ENCODE data around the gene MED22.
"Not testable (repeated sequence)": the region's sequence is repeated elsewhere in the genome, so short reads cannot be mapped to it uniquely, and the experiment has no call there.

The MED22 gene

DNA sequence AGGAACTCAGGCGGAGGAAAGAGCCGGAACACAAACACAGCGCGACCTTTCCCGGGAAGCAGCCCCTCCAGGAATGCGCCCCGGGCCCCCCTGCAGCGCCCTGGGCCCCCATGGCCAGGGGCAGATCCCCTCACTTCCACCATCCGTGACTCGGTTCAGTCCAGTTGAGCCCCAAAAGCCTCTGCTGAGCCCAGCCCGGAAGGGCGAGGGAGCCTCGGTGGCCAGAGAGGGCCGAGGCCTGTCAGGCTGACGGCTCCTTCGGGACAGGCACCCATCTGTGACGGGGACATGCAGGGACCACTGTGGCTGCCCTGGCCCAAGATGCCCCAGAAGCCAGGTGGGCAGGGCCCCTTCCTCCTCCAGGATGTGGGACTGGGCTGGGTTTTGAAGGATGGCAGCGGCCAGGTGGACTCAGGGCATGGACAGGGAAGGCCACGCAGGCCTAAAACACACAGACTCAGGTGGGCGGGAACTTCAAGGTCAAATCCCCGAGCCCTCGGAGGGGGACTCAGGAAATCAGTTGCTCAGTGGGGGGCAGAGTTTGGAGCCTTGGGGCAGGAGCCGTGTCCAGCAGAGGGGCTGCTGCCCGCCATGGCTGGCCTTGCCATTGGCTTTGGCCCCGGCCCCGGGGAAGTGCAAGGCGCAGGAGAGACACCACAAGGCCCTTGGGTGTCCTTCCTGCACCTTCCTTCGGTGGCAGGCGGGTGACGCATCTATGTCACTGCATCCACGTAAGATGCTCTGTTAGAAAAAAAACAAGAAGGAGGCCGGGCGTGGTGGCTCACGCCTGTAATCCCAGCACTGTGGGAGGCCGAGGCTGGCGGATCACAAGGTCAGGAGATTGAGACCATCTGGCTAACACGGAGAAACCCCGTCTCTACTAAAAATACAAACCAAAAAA is 43.2 kb downstream of the MED22 start:
- no peak overlapping the region for H3K4me3 ChIP-seq (ENCODE audit: low read length)
- TF ChIP-seq ZNF274 (IDR thresholded peaks at IDR 0.05; ENCODE audit: low read depth, low read length): no peak

DNA sequence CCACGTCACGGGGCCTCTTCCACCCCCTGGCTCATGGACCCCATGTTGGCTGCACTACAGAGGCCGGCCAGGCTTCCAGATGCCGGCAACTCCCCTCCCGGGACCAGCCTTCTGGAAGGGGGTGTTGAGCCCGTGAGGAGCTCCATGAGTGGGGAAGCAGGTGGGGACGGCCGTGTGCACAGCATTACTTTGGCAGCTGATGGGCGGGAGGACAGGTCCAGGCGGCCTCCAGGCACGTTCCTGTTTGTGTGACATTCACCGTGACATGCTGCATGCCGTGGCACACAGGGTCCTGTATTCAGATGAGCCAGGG is 43.8 kb downstream of the MED22 start:
- H3K4me3 ChIP-seq (ENCODE audit: low read length): no peak overlapping the region
- no peak for TF ChIP-seq ZNF274 (IDR thresholded peaks at IDR 0.05; ENCODE audit: low read depth, low read length)

DNA sequence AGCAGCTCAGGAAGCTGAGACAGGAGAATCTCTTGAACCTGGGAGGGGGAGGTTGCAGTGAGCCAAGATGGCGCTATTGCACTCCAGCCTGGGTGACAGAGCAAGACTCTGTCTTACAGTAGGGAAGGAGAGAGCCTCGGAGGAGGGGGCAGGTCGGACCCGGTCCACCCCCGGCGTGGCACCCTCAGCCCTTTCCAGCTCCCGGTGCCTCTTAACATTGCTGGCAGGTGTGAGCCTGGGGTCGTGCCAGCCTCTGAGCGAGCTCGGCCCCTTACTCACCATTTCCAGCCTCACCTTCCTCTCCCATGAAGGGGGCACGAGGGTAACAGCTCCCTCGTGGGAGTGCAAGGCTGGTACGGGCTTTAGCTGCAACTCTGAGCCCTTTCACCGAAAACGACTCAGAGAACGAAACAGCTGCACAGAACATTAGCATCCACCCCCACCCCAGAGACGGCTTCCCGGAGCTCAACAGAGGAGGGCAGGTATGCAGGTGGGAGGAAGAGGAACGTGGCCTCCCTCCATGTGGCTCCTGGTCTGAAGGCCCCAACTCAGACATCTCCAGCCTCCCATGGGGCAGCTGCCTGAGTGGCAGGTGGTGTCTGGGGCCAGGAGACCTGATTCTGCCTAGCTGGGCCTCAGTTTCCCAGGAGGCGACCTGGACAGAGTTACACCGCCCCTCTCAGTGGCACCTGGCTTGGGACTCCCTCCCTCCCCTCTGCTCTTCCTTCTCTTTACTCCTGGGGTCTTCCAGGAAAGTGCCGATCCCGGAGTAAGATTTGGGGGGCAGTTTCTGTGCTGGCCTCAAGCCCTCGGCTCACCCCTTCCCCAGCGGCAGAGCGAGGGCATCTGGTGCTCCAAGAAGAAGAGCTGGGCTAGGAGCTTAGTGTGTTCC is 44.4 kb downstream of the MED22 start:
- no peak for TF ChIP-seq ZNF274 (IDR thresholded peaks at IDR 0.05; ENCODE audit: low read depth, low read length)

DNA sequence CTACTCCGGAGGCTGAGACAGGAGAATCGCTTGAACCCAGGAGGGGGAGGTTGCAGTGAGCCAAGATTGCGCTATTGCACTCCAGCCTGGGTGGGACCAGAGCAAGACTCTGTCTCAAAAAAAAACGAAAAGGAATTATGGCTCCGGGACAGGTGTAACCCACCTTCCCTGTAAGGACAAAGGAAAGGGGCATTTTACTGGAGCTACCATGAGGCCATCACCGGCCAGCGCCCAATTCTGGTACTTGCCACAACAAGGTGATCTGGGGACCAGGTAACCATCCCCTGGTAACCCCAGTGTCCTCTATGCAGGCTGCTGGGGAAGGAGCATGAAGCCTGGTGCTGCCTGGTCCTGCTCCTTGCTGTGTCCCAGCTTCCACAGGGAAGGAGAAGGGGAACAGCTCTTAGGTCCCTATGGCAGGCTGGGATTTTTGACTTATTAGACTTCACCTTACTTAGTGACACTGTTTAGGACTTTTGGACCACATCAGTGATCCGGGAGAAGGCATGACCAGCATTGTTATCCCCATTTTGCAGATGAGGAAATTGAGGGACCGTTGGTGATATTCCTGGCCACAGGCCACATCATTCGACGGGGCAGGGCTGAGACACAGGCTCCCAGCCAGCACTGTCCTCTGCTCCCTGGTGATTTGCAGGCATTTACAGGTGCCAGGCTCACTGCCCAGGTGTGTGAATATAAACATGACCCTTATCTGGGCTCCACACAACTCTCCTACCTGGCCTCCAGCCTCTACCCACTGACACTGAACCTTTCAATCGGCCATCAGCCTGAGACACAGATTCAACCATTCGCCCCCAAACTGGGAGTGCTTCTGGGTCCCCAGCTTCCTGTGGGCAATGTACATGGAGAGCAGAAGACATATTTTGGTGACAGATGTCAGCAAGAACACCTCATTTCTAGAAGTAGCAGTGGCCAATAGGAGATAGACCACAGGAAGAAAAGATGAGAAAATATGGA is 46.4 kb downstream of the MED22 start:
- H3K4me3 ChIP-seq (ENCODE audit: low read length): no peak overlapping the region
- TF ChIP-seq ZNF274 (IDR thresholded peaks at IDR 0.05; ENCODE audit: low read depth, low read length): no peak

More for the DNA sequence above, 44.4 kb downstream of the MED22 start:
- no peak overlapping the region for H3K4me3 ChIP-seq (ENCODE audit: low read length)

DNA sequence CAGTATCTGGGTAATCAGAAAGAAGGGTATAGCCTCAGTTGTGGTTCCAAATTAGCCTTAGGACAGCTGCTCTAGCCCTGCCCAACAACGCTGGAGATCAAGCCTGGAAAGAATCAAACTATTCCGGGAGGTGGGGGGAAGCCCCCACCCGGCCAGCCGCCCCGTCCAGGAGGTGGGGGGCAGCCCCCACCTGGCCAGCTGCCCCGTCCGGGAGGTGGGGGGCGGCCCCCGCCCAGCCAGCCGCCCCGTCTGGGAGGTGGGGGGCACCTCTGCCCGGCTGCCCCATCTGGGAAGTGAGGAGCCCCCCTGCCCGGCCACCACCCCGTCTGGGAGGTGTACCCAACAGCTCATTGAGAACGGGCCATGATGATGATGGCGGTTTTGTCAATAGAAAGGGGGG is 47.9 kb downstream of the MED22 start:
- H3K4me3 ChIP-seq (ENCODE audit: low read length): not testable (repeated sequence)

DNA sequence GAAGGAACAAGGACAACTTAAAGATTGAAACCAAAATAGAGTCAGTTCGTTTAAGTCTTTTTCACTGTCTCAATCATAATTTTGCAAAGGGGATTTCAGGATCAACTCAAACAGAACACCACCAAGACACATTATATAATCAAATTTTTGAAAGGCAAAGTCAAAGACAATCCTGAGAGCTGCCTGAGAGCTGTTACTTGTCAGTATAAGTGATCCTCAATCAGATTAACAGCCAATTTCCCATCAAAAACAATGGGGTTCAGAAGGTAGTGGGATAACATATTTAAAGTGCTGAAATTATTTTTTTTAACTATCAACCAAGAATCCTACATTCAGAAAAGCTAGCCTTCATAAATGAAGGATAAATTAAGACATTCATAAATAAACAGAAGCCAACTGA is 53.7 kb downstream of the MED22 start:
- TF ChIP-seq ZNF274 (IDR thresholded peaks at IDR 0.05; ENCODE audit: low read depth, low read length): no peak
- H3K4me3 ChIP-seq (ENCODE audit: low read length): no peak overlapping the region

DNA sequence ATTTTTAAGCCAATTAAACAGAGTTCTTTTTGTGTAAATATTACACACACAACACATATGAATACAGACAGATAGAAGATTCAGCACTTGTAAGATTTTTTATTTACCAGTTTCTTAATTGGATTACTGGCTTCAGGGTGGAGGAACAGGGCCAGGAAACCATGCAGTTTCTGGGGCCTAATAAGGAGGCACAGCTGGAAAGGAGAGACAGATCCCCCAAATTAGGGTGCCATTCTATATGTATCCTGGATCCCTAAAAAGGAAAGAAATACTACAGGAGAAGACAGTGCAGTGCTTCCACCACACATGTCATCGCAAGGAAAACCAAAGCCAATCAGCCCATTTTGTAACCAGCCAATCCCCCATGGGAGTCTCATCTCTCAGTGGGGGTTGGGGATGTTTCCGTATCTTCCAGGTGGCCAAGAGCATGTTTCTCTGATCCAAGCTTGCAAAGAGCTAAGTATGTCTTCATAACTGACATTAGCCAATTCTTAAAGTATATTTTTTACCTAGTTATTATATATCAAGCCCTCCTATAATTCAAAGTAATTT is 57.1 kb downstream of the MED22 start:
- no peak for TF ChIP-seq ZNF274 (IDR thresholded peaks at IDR 0.05; ENCODE audit: low read depth, low read length)
- H3K4me3 ChIP-seq (ENCODE audit: low read length): no peak overlapping the region

Data from GM08714 (cell line).